Ishikawa (cell line): Measurements from ENCODE around the gene IRF2BPL.

Source experiments
- CEBPB ChIP-seq: IDR thresholded peaks from 2 replicates; pipeline ENCODE4 v1.6.1; 2012
- CREB1 ChIP-seq: IDR thresholded peaks from 2 replicates; pipeline ENCODE4 v1.6.1; 2012; ENCODE audit warnings: low read depth
- EGR1 ChIP-seq: IDR thresholded peaks from 2 replicates; pipeline ENCODE4 v1.6.1; 2012
- EP300 ChIP-seq: IDR thresholded peaks from 2 replicates; pipeline ENCODE4 v1.6.1; 2012; ENCODE audit warnings: borderline replicate concordance
- FOXM1 ChIP-seq: IDR thresholded peaks from 2 replicates; pipeline ENCODE4 v1.6.1; 2012; ENCODE audit warnings: low read depth, borderline replicate concordance
- MAX ChIP-seq: IDR thresholded peaks from 2 replicates; pipeline ENCODE4 v1.6.1; 2012
- NFIC ChIP-seq: IDR thresholded peaks from 2 replicates; pipeline ENCODE4 v1.6.1; 2012
- RAD21 ChIP-seq: IDR thresholded peaks from 2 replicates; pipeline ENCODE4 v1.6.1; 2012; ENCODE audit warnings: low read depth
- REST ChIP-seq: IDR thresholded peaks from 2 replicates; pipeline ENCODE4 v1.6.1; 2012; ENCODE audit warnings: low read depth, mild to moderate bottlenecking
- TAF1 ChIP-seq: IDR thresholded peaks from 2 replicates; pipeline ENCODE4 v1.6.1; 2012; ENCODE audit warnings: low read depth, mild to moderate bottlenecking
- TCF12 ChIP-seq: IDR thresholded peaks from 2 replicates; pipeline ENCODE4 v1.6.1; 2012; ENCODE audit warnings: low read depth
- TEAD4 ChIP-seq: IDR thresholded peaks from 2 replicates; pipeline ENCODE4 v1.6.1; 2012
- USF1 ChIP-seq: IDR thresholded peaks from 2 replicates; pipeline ENCODE4 v1.6.1; 2012
- YY1 ChIP-seq: IDR thresholded peaks from 2 replicates; pipeline ENCODE4 v1.6.1; 2012; ENCODE audit warnings: low read depth
- ZBTB7A ChIP-seq: IDR thresholded peaks from 2 replicates; pipeline ENCODE4 v1.6.1; 2012; ENCODE audit warnings: low read depth

The IRF2BPL gene

GRCh38 chr14:77023001-77023996 is 5.2 kb downstream of the IRF2BPL start:
- 0 out of 2 replicates have a peak, but pooled peaks have one; percentile 14 for TF ChIP-seq RAD21
- TF ChIP-seq FOXM1 = no peak

GRCh38 chr14:77022236-77022852 is 6.2 kb downstream of the IRF2BPL start:
- TF ChIP-seq TEAD4 = no peak
- TF ChIP-seq NFIC = no peak

GRCh38 chr14:77018785-77019184 is 9.7 kb downstream of the IRF2BPL start:
- TF ChIP-seq ZBTB7A (no peak), TCF12 (no peak), RAD21 (no peak), CREB1 (no peak), REST (no peak), FOXM1 (no peak), CEBPB (no peak), TAF1 (no peak), USF1 (no peak), EP300 (no peak), TEAD4 (no peak), MAX (no peak), YY1 (no peak), EGR1 (no peak), NFIC (no peak)

- TF ChIP-seq TAF1 (no peak), ZBTB7A (no peak)
These were observed 10.8 kb downstream of the IRF2BPL start for GRCh38 chr14:77017666-77018065.

- no peak for TF ChIP-seq TAF1
- TF ChIP-seq USF1 = no peak
- no peak for TF ChIP-seq MAX
- TF ChIP-seq FOXM1 = no peak
- TF ChIP-seq EGR1 = no peak
- no peak for TF ChIP-seq REST
- no peak for TF ChIP-seq YY1
These were observed 13.8 kb downstream of the IRF2BPL start for GRCh38 chr14:77014734-77015133.

GRCh38 chr14:77014004-77014604 is 14.4 kb downstream of the IRF2BPL start:
- TF ChIP-seq ZBTB7A (peak; percentile 92; the same call in 1 of the 2 replicates), TEAD4 (peak; percentile 93), FOXM1 (peak; percentile 43; the same call in 1 of the 2 replicates), USF1 (peak; percentile 94), TCF12 (peak; percentile 64; the same call in 1 of the 2 replicates), EGR1 (no peak; the same call in 1 of the 2 replicates), CEBPB (0 out of 2 replicates have a peak, but pooled peaks have one; percentile 19), EP300 (peak; percentile 88), TAF1 (no peak), NFIC (peak; percentile 81)
